Ovary (tissue), 3 donors: ENCODE data around the gene ITGB5.

Experiments used
- CTCF ChIP-seq, 3 donors: fragments of 450-650 bp in 2 of 3; fragments of 200-600 bp in 1 of 3; IDR thresholded peaks; one replicate each; pipeline versions ENCODE4 v1.5.1 to v1.8.0; 2016 to 2022; ENCODE audit warnings: antibody characterized with exemption in 3 of 3, mild to moderate bottlenecking in 1 of 3
- EP300 ChIP-seq: sonication (generic); formaldehyde crosslinking; IDR thresholded peaks from one replicate; pipeline ENCODE4 v1.6.1; 2017; ENCODE audit warnings: antibody characterized with exemption
- POLR2A ChIP-seq: fragments of 450-650 bp; IDR thresholded peaks from one replicate; pipeline ENCODE4 v1.6.1; 2017; ENCODE audit warnings: antibody characterized with exemption, mild to moderate bottlenecking, moderate library complexity
- donor health status: DM: no; HTN: no; CAD: no.

- TF ChIP-seq CTCF (IDR thresholded peaks at IDR 0.05) (no peak), POLR2A (no peak), EP300 (no peak)
Measured at GRCh38 chr3:124768812-124769211, 118.4 kb downstream of the ITGB5 start.
